PC-3 (cell line): Measurements from ENCODE around the gene VSX1. TPM values are rescaled to one million over a fixed set of nuclear protein-coding genes. Genes with fewer than 3 reads are reported as not detected.

Experiments
- ATAC-seq: fragments of 200-7000 bp; cut with Tn5 transposase; 2 replicates; pipeline ENCODE4 v1.9.1; 2020; ENCODE audit warnings: mild to moderate bottlenecking, moderate library complexity
- BruUV-seq: library from RNA; stranded (reverse); fragments of 400-500 nt; replicated peaks from 2 replicates; lab custom pipeline; 2021; lab: Mats Ljungman, UMichigan
- CTCF ChIA-PET: fragments of 300-600 bp; sonication (Branson Sonifier 250); formaldehyde crosslinking; loops from one replicate; lab custom pipeline; 2022; ENCODE audit warnings: antibody characterized with exemption; lab: Charles Lee
- POLR2A ChIA-PET: fragments of 300-600 bp; sonication (Branson Sonifier 250); formaldehyde crosslinking; loops from one replicate; lab custom pipeline; 2022; ENCODE audit warnings: antibody characterized with exemption; ENCODE audit not compliant: unreplicated experiment; lab: Charles Lee
- DNase-seq: peaks from one replicate; pipeline ENCODE4 v3.0.0-alpha.2; 2015
- H2AFZ ChIP-seq: fragments of 300-600 bp; sonication (generic); 2 replicates; pipeline ENCODE4 v1.6.0; 2016; ENCODE audit warnings: antibody characterized with exemption, low read length
- H3F3A ChIP-seq: fragments of 300-600 bp; sonication (generic); one replicate; pipeline ENCODE4 v1.6.0; 2017; ENCODE audit warnings: antibody characterized with exemption, low read length, control low read depth, mild to moderate bottlenecking; ENCODE audit not compliant: unreplicated experiment
- H3K27ac ChIP-seq: fragments of 300-600 bp; sonication (generic); 2 replicates; pipeline ENCODE4 v1.5.1; 2016; ENCODE audit warnings: mild to moderate bottlenecking, low read length
- H3K27me3 ChIP-seq: fragments of 300-600 bp; sonication (generic); 2 replicates; pipeline ENCODE4 v1.6.1; 2016; ENCODE audit warnings: low read length, mixed read lengths
- H3K36me3 ChIP-seq: fragments of 300-600 bp; sonication (generic); 2 replicates; pipeline ENCODE4 v1.6.1; 2016; ENCODE audit warnings: low read depth, mixed run types, low read length, mixed read lengths
- H3K4me1 ChIP-seq: fragments of 300-600 bp; sonication (generic); 2 replicates; pipeline ENCODE4 v1.5.1; 2016; ENCODE audit warnings: low read length; ENCODE audit not compliant: insufficient read depth
- H3K4me2 ChIP-seq: fragments of 300-600 bp; sonication (generic); 2 replicates; pipeline ENCODE4 v1.6.0; 2016; ENCODE audit warnings: low read length
- H3K4me3 ChIP-seq: fragments of 300-600 bp; sonication (generic); 2 replicates; pipeline ENCODE4 v1.5.1; 2016; ENCODE audit warnings: mild to moderate bottlenecking, low read length, mixed read lengths
- H3K79me2 ChIP-seq: fragments of 300-600 bp; sonication (generic); 2 replicates; pipeline ENCODE4 v1.6.1; 2017; ENCODE audit warnings: low read length, mixed read lengths
- H3K9ac ChIP-seq: fragments of 300-600 bp; sonication (generic); 2 replicates; pipeline ENCODE4 v1.6.0; 2016; ENCODE audit warnings: mild to moderate bottlenecking, low read length
- H3K9me2 ChIP-seq: fragments of 300-600 bp; sonication (generic); replicated peaks from 2 replicates; pipeline ENCODE4 v1.6.1; 2016; ENCODE audit warnings: mixed run types, low read length, mixed read lengths
- H3K9me3 ChIP-seq: fragments of 300-600 bp; sonication (generic); 2 replicates; pipeline ENCODE4 v1.6.1; 2016; ENCODE audit warnings: low read length, mixed read lengths
- H4K20me1 ChIP-seq: fragments of 300-600 bp; sonication (generic); 2 replicates; pipeline ENCODE4 v1.6.1; 2016; ENCODE audit warnings: low read length, mixed read lengths
- EZH2 ChIP-seq: fragments of 300-600 bp; sonication (generic); IDR thresholded peaks from one replicate; pipeline ENCODE4 v1.6.1; 2017; ENCODE audit warnings: antibody characterized with exemption, mild to moderate bottlenecking, low read length; ENCODE audit not compliant: unreplicated experiment
- EZH2phosphoT487 ChIP-seq: fragments of 300-600 bp; sonication (generic); IDR thresholded peaks from 2 replicates; pipeline ENCODE4 v1.6.1; 2018; ENCODE audit warnings: mild to moderate bottlenecking, antibody characterized with exemption, low read length, borderline replicate concordance
- intact Hi-C: fragments of 100-400 bp; cut with micrococcal nuclease; formaldehyde crosslinking; loops from 2 replicates; pipeline ENCODE4 v1.9.0; 2023
- total RNA-seq: library from RNA; depleted of rRNA; stranded (reverse); fragments of >200 nt; gene quantifications from 2 replicates; pipeline ENCODE4 v1.2.3, GENCODE V29; 2014
- TF ChIP-seq, protein P1 (sequence below): fragments of 300-600 bp; sonication (generic); conservative IDR thresholded peaks from 2 replicates; pipeline ENCODE4 v1.5.1; 2017; ENCODE audit warnings: antibody characterized with exemption, low read depth, mild to moderate bottlenecking, low read length

Gene VSX1
- total RNA-seq, 1 experiment from 2014 or later, result not detected

DNA sequence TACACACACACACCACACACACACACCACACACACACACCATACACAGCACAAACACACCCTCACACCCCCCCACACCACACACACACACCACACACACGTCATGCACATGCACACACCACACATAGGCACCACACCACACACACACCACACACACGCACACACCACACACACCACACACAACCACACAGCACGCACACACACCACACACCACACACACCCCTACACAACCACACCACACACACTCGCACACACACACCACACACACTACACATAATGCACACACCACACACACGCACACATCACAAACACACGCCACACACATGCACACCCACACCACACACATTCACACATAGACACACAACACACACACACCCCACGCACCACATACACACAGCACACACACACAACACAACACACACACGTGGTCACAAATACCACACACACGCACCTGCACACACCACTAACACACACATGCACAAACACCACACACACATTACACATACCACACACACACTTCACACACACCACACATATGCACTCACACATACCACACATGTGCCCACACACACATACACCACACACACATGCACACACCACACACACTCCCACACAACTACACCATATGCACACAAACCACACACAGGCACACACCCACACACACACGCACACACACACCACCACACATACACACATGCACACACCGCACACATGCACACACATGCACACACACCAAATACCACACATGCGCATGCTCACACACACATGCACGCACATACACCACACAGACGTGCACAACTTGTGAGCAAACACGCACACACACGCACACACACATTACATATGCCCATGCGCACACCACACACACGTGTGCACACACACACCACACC, 14.6 kb downstream of the VSX1 start:
- H4K20me1 ChIP-seq, result no peaks in the 10 kb centered on the region
- H3F3A ChIP-seq, result no peaks in the 10 kb centered on the region
- H3K27me3 ChIP-seq, result peaks cover 42% of the 10 kb centered on the region
- no peaks in the 10 kb centered on the region for H3K36me3 ChIP-seq
- H3K4me1 ChIP-seq, result peaks cover 6% of the 10 kb centered on the region; the same call in 1 of the 2 replicates
- ChIA-PET CTCF (no interaction called here), POLR2A (no interaction called here)
- no peaks in the 10 kb centered on the region for H3K79me2 ChIP-seq
- no peak overlapping the region for H3K4me3 ChIP-seq
- H2AFZ ChIP-seq, result no peak overlapping the region
- no peak for DNase-seq
- no TSS peak for BruUV-seq
- H3K27ac ChIP-seq, result no peak overlapping the region
- H3K9me3 ChIP-seq, result no peaks in the 10 kb centered on the region
- H3K9ac ChIP-seq, result no peak overlapping the region
- no peak for ATAC-seq
- TF ChIP-seq EZH2phosphoT487 (no peak), EZH2 (no peak)
- TF ChIP-seq, protein P1, sequence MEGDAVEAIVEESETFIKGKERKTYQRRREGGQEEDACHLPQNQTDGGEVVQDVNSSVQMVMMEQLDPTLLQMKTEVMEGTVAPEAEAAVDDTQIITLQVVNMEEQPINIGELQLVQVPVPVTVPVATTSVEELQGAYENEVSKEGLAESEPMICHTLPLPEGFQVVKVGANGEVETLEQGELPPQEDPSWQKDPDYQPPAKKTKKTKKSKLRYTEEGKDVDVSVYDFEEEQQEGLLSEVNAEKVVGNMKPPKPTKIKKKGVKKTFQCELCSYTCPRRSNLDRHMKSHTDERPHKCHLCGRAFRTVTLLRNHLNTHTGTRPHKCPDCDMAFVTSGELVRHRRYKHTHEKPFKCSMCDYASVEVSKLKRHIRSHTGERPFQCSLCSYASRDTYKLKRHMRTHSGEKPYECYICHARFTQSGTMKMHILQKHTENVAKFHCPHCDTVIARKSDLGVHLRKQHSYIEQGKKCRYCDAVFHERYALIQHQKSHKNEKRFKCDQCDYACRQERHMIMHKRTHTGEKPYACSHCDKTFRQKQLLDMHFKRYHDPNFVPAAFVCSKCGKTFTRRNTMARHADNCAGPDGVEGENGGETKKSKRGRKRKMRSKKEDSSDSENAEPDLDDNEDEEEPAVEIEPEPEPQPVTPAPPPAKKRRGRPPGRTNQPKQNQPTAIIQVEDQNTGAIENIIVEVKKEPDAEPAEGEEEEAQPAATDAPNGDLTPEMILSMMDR, result no peak
- intact Hi-C loops, result loop anchor here (5.0 kb wide), 1 partner anchor 135 kb away; no protein-coding TSS in a partner anchor
- H3K4me2 ChIP-seq, result no peak overlapping the region
- H3K9me2 ChIP-seq, result no peaks in the 10 kb centered on the region

DNA sequence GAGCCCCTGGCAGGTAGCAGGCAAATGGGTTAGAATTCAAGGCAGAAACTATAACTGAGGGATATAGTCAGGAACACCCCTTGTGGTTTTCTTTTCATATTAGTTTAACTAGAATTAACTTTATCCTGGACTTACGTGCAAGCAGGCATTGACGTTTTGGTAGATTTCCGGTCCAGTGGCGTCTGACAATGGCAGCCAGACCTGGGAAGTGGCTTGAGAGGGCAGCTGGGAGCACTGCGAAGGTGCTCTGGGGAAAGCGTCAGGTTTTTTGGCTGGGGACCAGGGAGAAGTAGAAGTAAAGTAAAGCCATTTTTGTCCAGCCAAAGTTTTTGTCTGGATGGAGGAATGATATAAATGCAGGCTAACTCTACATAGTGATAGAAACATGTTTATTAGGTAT, 15.6 kb downstream of the VSX1 start:
- H3K79me2 ChIP-seq, result no peaks in the 10 kb centered on the region
- H3K9me3 ChIP-seq, result no peaks in the 10 kb centered on the region
- peaks cover 3% of the 10 kb centered on the region; the same call in 1 of the 2 replicates for H3K4me1 ChIP-seq
- intact Hi-C loops, result loop anchor here (5.0 kb wide), 1 partner anchor 134 kb away; no protein-coding TSS in a partner anchor
- no peak overlapping the region for H3K4me3 ChIP-seq
- CTCF ChIA-PET, result interaction anchor here (1.3 to 2.4 kb wide), 2 partner anchors 71 to 73 kb away, joined by 7 to 13 read pairs; no protein-coding TSS in a partner anchor
- H4K20me1 ChIP-seq, result no peaks in the 10 kb centered on the region
- H3F3A ChIP-seq, result no peaks in the 10 kb centered on the region
- POLR2A ChIA-PET, result no interaction called here
- H3K9ac ChIP-seq, result no peak overlapping the region
- BruUV-seq, result no TSS peak
- no peaks in the 10 kb centered on the region for H3K9me2 ChIP-seq
- H3K27ac ChIP-seq, result no peak overlapping the region
- TF ChIP-seq EZH2phosphoT487 (no peak), EZH2 (no peak)
- TF ChIP-seq, protein P1, result no peak
- H2AFZ ChIP-seq, result no peak overlapping the region
- H3K4me2 ChIP-seq, result peak overlapping the region; percentile 60; the same call in 1 of the 2 replicates
- no peaks in the 10 kb centered on the region for H3K36me3 ChIP-seq
- ATAC-seq (no peak), DNase-seq (no peak)
- H3K27me3 ChIP-seq, result peaks cover 52% of the 10 kb centered on the region
